Measurements from ENCODE around the gene PARD3.

The PARD3 gene

DNA sequence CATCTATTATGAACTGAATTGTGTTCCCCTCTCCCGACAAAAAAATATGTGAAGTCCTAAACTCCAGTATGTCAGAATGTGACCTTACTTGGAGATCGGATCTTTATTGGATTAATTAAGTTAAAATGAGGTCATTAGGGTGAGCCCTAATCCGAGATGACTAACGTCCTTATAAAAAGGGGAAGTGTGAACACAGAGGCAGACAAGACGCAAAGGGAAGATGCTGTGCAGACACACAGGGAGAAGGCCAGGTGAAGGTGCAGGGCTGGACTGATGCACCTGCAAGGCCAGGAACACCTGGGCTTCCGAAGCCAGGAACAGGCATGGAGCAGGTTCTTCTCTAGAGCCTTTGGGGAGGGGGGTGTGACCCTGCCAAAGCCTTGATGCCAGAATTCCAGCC is 187.8 kb downstream of the PARD3 start:
- Histone ChIP-seq H3K36me3 (no peaks in the 10 kb centered on the region), H3K27me3 (ENCODE audit: insufficient read depth, low read depth, severe bottlenecking) (no peaks in the 10 kb centered on the region), H3K9me3 (ENCODE audit: severe bottlenecking) (no peaks in the 10 kb centered on the region), H3K27ac (no peak overlapping the region), H3K4me3 (ENCODE audit: low read depth, low read length) (no peak overlapping the region)
- TF ChIP-seq, protein P1, sequence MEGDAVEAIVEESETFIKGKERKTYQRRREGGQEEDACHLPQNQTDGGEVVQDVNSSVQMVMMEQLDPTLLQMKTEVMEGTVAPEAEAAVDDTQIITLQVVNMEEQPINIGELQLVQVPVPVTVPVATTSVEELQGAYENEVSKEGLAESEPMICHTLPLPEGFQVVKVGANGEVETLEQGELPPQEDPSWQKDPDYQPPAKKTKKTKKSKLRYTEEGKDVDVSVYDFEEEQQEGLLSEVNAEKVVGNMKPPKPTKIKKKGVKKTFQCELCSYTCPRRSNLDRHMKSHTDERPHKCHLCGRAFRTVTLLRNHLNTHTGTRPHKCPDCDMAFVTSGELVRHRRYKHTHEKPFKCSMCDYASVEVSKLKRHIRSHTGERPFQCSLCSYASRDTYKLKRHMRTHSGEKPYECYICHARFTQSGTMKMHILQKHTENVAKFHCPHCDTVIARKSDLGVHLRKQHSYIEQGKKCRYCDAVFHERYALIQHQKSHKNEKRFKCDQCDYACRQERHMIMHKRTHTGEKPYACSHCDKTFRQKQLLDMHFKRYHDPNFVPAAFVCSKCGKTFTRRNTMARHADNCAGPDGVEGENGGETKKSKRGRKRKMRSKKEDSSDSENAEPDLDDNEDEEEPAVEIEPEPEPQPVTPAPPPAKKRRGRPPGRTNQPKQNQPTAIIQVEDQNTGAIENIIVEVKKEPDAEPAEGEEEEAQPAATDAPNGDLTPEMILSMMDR (IDR thresholded peaks at IDR 0.05; ENCODE audit: low read depth, low read length), result no peak
- no peak for DNase-seq

DNA sequence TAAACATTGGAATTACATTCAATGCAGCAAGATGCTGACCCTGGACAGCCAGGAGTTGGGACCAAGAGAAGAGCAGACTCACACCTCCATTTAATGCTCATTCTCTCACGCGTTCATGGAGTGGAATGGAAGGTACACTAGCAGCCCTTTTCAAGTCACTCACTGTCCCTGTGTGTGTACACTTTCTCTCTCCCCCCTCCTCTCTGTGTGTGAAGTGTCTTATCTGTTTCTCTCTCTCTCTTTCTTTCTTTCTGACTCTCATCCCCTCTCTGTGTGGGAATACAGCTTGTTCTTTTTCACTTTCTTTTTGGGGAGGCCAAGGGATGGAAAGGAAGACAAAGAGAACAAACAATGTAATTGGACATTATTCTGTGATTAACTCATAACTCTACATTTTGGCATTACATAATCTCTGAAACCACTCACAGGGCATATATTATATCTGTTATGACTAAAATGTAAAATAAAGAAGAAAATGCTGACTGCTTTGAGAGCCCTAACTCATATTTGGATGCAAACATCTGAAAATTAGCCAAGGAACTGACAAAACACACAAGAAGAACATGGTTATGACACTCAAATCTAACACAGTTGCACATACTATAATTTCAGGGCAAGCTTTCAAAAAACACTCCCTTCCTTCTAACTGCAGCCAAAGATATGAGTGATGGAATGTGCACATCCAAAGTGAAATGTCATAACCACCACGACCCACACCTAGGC is 188.8 kb downstream of the PARD3 start:
- Histone ChIP-seq H3K4me3 (ENCODE audit: low read depth, low read length) (no peak overlapping the region), H3K27me3 (ENCODE audit: insufficient read depth, low read depth, severe bottlenecking) (no peaks in the 10 kb centered on the region), H3K27ac (no peak overlapping the region), H3K9me3 (ENCODE audit: severe bottlenecking) (no peaks in the 10 kb centered on the region), H3K36me3 (no peaks in the 10 kb centered on the region)
- TF ChIP-seq, protein P1 (IDR thresholded peaks at IDR 0.05; ENCODE audit: low read depth, low read length), result no peak
- DNase-seq, result no peak

DNA sequence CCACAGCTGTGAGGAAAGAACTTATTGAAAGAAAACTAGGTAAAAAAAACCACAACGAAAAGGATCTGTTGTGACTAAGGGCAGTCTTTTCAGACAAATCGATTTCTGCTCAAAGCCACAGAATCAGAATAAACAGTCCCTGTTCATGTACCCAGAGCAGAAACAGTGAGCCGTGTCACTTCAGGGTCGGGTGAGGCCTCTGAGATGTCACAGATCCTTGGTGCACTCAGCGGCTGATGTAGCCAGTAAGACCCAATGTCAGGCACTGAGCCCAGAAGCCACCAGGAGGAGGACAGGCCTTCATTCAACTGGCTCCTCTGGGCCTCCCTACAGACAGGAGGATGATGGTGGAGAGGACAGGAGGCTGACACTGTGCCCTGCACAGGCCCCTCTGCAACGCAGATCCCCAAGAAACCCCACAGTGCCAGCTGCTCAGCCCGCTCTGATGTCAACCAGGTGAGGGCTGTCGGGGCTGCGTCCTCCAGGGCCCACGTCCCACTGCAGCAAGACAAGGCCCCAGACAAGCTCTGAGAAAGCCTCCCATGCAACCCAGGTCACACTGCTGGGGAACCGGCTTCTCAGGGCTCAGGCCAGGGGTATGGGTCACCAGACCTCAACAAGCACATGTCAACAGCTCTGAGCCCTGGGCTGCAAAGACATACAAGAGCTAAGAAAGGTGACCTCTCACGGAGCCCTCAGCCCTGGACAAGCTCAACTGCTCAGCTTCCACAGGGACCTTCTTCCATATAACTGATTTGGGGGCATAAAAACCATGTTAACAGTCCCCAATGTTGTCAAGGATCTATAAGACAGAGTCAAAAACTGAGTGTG is 190.6 kb downstream of the PARD3 start:
- Histone ChIP-seq H3K4me3 (ENCODE audit: low read depth, low read length) (no peak overlapping the region), H3K27ac (no peak overlapping the region), H3K9me3 (ENCODE audit: severe bottlenecking) (no peaks in the 10 kb centered on the region), H3K36me3 (no peaks in the 10 kb centered on the region), H3K27me3 (ENCODE audit: insufficient read depth, low read depth, severe bottlenecking) (no peaks in the 10 kb centered on the region)
- TF ChIP-seq, protein P1 (IDR thresholded peaks at IDR 0.05; ENCODE audit: low read depth, low read length), result no peak
- DNase-seq, result no peak

DNA sequence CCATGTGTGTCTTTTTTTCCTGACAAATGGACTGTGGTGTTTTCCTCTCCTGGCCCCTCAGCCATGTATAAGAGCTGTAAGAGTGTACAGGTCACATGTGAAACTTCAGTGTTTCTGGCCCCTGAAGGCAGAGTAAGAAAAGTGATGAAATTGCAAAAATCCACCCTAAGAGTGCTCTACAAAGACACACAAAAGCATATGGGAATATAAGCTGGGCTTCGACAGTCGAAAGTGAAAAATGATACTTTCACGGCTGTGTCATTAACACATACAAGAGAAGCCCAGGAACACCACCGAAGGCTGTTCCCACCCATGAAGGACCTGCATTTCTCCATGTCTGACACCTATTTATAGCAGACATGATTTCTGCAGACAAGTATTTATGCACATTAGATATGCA is 192.2 kb downstream of the PARD3 start:
- Histone ChIP-seq H3K27me3 (ENCODE audit: insufficient read depth, low read depth, severe bottlenecking) (no peaks in the 10 kb centered on the region), H3K4me3 (ENCODE audit: low read depth, low read length) (no peak overlapping the region), H3K36me3 (no peaks in the 10 kb centered on the region), H3K9me3 (ENCODE audit: severe bottlenecking) (no peaks in the 10 kb centered on the region), H3K27ac (no peak overlapping the region)
- DNase-seq, result no peak
- TF ChIP-seq, protein P1 (IDR thresholded peaks at IDR 0.05; ENCODE audit: low read depth, low read length), result no peak

DNA sequence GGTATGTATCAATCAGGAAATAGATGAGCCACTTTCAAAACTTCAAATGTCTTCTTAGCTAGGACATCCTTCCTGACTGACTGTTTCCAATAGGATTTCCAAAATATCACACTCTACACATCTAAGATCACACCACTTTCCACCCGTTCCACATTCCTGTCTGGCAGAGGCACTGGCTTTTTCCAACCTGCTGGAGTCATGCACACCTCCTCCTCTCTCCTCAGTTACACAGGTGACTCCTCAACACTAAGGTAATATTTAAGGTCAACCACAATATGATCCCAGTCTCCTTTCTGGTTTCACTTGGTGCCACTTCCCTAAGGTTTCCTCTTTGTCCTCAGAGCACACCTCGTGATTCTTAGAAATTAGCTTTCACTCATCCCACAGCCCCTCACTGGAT is 196.5 kb downstream of the PARD3 start:
- Histone ChIP-seq H3K36me3 (no peaks in the 10 kb centered on the region), H3K4me3 (ENCODE audit: low read depth, low read length) (no peak overlapping the region), H3K27ac (no peak overlapping the region), H3K9me3 (ENCODE audit: severe bottlenecking) (no peaks in the 10 kb centered on the region), H3K27me3 (ENCODE audit: insufficient read depth, low read depth, severe bottlenecking) (no peaks in the 10 kb centered on the region)
- no peak for DNase-seq
- TF ChIP-seq, protein P1 (IDR thresholded peaks at IDR 0.05; ENCODE audit: low read depth, low read length), result no peak

Measured in WERI-Rb-1 (cell line).